Stomach (tissue), 4 donors: ENCODE data around the gene CA5A.
A peak's percentile ranks its signal among the peaks of the same experiment; 100 is the strongest.

Experiments used
- EP300 ChIP-seq: sonication (generic); formaldehyde crosslinking; IDR thresholded peaks from one replicate; pipeline ENCODE4 v1.6.1; 2017; ENCODE audit warnings: antibody characterized with exemption
- POLR2A ChIP-seq, 4 donors: fragments of 450-650 bp; IDR thresholded peaks; one replicate each; pipeline ENCODE4 v1.6.1; 2016; ENCODE audit warnings: antibody characterized with exemption in 4 of 4, control low read depth in 2 of 4, mild to moderate bottlenecking in 1 of 4, moderate library complexity in 1 of 4
- POLR2AphosphoS5 ChIP-seq, 3 donors: sonication (generic); formaldehyde crosslinking; IDR thresholded peaks; one replicate each; pipeline ENCODE4 v1.6.1; 2016; ENCODE audit warnings: antibody characterized with exemption in 3 of 3
- TF ChIP-seq, protein P1 (sequence below), 7 experiments: fragments of 450-650 bp in 4 of 7; fragments of 200-600 bp in 3 of 7; sonication (generic) in 3 of 7; IDR thresholded peaks; one replicate each; pipeline ENCODE4 v1.5.1; 2016 to 2019; ENCODE audit warnings: antibody characterized with exemption in 7 of 7, control low read depth in 2 of 7, mild to moderate bottlenecking in 1 of 7

DNA sequence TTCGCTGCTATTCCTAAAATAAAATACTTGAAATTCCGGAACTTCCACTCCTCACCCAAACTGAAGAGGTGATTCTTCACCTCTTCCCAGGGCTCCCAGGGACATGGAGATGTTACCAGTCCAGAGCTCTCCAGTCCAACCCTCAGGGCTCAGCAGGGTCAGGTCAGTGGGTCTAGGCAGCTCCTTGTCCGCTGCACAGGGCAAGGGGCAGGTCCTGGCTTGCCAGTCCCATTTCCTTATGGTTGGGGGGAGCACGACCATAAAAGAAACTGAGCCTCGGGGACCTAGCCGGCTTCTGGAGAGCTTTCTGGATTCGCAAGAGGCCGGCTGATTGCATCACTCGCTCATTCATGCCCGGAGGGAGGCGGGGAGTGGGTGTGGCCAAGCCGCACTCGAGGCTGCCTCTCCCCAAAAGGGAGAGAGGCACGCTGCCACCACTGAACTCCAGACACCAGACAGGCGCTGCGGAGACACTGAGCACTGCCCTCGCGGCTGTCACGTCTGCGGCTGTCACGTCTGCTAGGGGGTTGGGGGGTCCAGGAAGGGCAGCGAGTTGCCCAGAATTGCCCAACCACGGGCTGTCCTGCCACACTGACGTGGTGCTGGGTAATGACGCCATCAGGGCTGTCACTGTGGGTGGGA, 82.8 kb downstream of the CA5A start:
- TF ChIP-seq, protein P1, sequence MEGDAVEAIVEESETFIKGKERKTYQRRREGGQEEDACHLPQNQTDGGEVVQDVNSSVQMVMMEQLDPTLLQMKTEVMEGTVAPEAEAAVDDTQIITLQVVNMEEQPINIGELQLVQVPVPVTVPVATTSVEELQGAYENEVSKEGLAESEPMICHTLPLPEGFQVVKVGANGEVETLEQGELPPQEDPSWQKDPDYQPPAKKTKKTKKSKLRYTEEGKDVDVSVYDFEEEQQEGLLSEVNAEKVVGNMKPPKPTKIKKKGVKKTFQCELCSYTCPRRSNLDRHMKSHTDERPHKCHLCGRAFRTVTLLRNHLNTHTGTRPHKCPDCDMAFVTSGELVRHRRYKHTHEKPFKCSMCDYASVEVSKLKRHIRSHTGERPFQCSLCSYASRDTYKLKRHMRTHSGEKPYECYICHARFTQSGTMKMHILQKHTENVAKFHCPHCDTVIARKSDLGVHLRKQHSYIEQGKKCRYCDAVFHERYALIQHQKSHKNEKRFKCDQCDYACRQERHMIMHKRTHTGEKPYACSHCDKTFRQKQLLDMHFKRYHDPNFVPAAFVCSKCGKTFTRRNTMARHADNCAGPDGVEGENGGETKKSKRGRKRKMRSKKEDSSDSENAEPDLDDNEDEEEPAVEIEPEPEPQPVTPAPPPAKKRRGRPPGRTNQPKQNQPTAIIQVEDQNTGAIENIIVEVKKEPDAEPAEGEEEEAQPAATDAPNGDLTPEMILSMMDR (IDR thresholded peaks at IDR 0.05), result no peak
- TF ChIP-seq POLR2AphosphoS5 (IDR thresholded peaks at IDR 0.05), result peak; percentile 89 to 93 (median 93)
- TF ChIP-seq POLR2A (IDR thresholded peaks at IDR 0.05), result peak in 1 of 4 donors; percentile 62
- TF ChIP-seq EP300, result peak; percentile 88
